Sigmoid colon (tissue), 7 donors: Measurements from ENCODE around the gene NECTIN1. TPM values are rescaled to one million over a fixed set of nuclear protein-coding genes. Genes with fewer than 3 reads are reported as not detected.

ENCODE experiments used
- DNase-seq: peaks from one replicate; pipeline ENCODE4 v3.0.0-alpha.2; 2019
- H3K27ac ChIP-seq, 4 donors: fragments of 200-600 bp; sonication (generic); one replicate each; pipeline ENCODE4 v1.5.1; 2016 to 2019; ENCODE audit warnings: mild to moderate bottlenecking in 1 of 4
- H3K27me3 ChIP-seq, 3 donors: fragments of 200-600 bp; sonication (generic); one replicate each; pipeline ENCODE4 v1.5.1; 2019; ENCODE audit warnings: mild to moderate bottlenecking in 1 of 3
- H3K36me3 ChIP-seq, 4 donors: fragments of 200-600 bp; sonication (generic); one replicate each; pipeline ENCODE4 v1.5.1; 2016 to 2019
- H3K4me1 ChIP-seq, 4 donors: fragments of 200-600 bp; sonication (generic); one replicate each; pipeline ENCODE4 v1.5.1; 2017 to 2019
- H3K4me3 ChIP-seq, 4 donors: fragments of 200-600 bp; sonication (generic); one replicate each; pipeline ENCODE4 v1.5.1; 2017 to 2019; ENCODE audit warnings: mild to moderate bottlenecking in 2 of 4, moderate library complexity in 1 of 4
- H3K9me3 ChIP-seq, 4 donors: fragments of 200-600 bp in 3 of 4; sonication (generic) in 3 of 4; one replicate each; pipeline versions ENCODE4 v1.5.1 to v1.6.1; 2013 to 2019
- EP300 ChIP-seq, 4 donors: sonication (generic); formaldehyde crosslinking; IDR thresholded peaks; one replicate each; pipeline ENCODE4 v1.6.1; 2017; ENCODE audit warnings: antibody characterized with exemption in 4 of 4
- POLR2A ChIP-seq, 2 donors: fragments of 450-650 bp; IDR thresholded peaks; one replicate each; pipeline ENCODE4 v1.6.1; 2016; ENCODE audit warnings: antibody characterized with exemption in 2 of 2, mild to moderate bottlenecking in 2 of 2, moderate library complexity in 2 of 2
- POLR2AphosphoS5 ChIP-seq, 4 donors: sonication (generic); formaldehyde crosslinking; IDR thresholded peaks; one replicate each; pipeline ENCODE4 v1.6.1; 2017; ENCODE audit warnings: antibody characterized with exemption in 4 of 4
- WGBS, 2 donors: extraction: QIAGEN DNeasy Blood & Tissue Kit; methylation state at CpG; one replicate each; pipeline ENCODE4 v1.1.7; 2013; 5-methylcytosine and 5-hydroxymethylcytosine counted together
- intact Hi-C: fragments of 100-400 bp; cut with DNase I; formaldehyde crosslinking; loops from one replicate; pipeline ENCODE4 v1.15.1; 2023
- polyA plus RNA-seq, 3 donors: library from polyadenylated mRNA; stranded (reverse); fragments of 200-250 nt; gene quantifications; one replicate each; pipeline ENCODE4 v1.2.3, GENCODE V29; 2013
- total RNA-seq, 4 donors: library from RNA; depleted of rRNA; stranded (reverse); fragments of >200 nt; gene quantifications; one replicate each; pipeline ENCODE4 v1.1.0, GENCODE V29; 2016
- TF ChIP-seq, protein P1 (sequence below), 4 experiments: fragments of 450-650 bp in 3 of 4; fragments of 200-600 bp in 1 of 4; IDR thresholded peaks; one replicate each; pipeline ENCODE4 v1.5.1; 2016 to 2019; ENCODE audit warnings: antibody characterized with exemption in 4 of 4, mild to moderate bottlenecking in 3 of 4, moderate library complexity in 2 of 4
- donor health status: healthy with polysubstance abuse.
- donor health status: Bipolar disorder and iron deficiency.
- donor health status: healthy.

Gene NECTIN1
- total and polyA plus RNA-seq, 7 donors, result 0.16 to 19.0 (median 1.7) TPM

DNA sequence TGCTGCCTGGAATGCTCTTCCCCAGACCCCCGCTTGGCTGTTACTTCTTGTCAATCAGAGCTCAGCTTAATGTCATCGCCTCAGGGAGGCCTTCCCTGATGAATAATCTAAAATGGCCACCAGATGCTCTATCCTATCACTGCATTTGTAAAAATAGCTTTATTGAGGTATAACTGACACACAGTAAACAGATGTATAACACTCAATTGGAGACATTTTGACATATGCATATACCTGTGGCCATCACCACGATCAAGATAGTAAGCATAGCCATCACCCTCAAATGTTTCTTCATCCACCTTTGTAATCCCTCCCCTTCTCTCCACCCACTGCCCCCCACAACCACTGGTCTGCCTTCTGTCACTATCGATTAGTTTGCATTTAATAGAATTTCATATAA lies 36.6 kb upstream of the NECTIN1 start:
- Histone ChIP-seq H3K36me3 (no peaks in the 10 kb centered on the region), H3K9me3 (peaks cover 0 to 3% (median 1%) of the 10 kb centered on the region in 4 donors), H3K27me3 (no peaks in the 10 kb centered on the region), H3K4me3 (no peak overlapping the region), H3K4me1 (peaks cover 0 to 8% (median 2%) of the 10 kb centered on the region in 4 donors), H3K27ac (no peak overlapping the region)
- TF ChIP-seq EP300 (IDR thresholded peaks at IDR 0.05) (no peak), POLR2AphosphoS5 (IDR thresholded peaks at IDR 0.05) (no peak), POLR2A (IDR thresholded peaks at IDR 0.05) (no peak)
- TF ChIP-seq, protein P1, sequence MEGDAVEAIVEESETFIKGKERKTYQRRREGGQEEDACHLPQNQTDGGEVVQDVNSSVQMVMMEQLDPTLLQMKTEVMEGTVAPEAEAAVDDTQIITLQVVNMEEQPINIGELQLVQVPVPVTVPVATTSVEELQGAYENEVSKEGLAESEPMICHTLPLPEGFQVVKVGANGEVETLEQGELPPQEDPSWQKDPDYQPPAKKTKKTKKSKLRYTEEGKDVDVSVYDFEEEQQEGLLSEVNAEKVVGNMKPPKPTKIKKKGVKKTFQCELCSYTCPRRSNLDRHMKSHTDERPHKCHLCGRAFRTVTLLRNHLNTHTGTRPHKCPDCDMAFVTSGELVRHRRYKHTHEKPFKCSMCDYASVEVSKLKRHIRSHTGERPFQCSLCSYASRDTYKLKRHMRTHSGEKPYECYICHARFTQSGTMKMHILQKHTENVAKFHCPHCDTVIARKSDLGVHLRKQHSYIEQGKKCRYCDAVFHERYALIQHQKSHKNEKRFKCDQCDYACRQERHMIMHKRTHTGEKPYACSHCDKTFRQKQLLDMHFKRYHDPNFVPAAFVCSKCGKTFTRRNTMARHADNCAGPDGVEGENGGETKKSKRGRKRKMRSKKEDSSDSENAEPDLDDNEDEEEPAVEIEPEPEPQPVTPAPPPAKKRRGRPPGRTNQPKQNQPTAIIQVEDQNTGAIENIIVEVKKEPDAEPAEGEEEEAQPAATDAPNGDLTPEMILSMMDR (IDR thresholded peaks at IDR 0.05), result no peak
- WGBS, 2 donors, result 76 to 81% methylated on average over 4 of the region's 4 CpGs
- DNase-seq, result no peak
- intact Hi-C loops, result no loop called here

DNA sequence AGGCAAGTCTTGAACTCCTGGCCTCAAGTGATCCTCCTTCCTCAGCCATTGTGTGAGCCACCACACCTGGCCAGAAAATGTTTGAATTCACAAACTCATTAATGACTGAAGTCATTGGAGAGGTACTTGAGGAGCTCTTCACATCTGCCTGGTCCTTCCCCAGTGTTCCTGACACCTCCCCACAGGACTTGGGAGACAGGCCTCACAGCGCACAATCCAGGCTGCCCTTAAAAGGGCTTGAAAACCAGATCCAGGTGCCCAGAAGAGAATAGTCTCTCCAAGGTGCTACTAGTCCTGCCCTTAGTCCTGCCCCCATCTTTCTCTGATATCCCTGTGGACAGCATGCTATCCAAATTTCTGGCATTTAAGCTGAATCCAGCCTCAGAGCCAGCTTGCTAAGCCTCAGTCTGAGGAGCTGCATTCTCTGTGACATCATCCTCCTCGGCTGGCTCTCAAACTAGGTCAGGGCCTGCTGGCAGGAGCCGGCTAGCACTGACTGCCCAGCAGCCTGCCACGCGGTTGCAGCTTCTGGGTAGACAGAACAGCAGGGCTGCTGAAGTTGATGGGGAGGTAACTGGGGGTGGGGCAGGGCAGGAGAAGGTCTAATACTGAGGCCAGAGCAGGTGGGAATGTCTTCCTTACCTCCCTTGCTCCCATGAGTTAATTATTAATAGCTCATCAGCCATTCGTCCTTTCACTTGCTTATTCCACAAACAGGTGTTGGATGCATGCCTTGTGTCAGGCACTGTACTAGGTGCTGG lies 35.3 kb upstream of the NECTIN1 start:
- Histone ChIP-seq H3K4me3 (no peak overlapping the region), H3K27me3 (no peaks in the 10 kb centered on the region), H3K27ac (peak overlapping the region in 2 of 4 donors; percentile 11 to 54), H3K9me3 (peaks cover 0 to 3% (median 1%) of the 10 kb centered on the region in 4 donors), H3K4me1 (peaks cover 0 to 8% (median 2%) of the 10 kb centered on the region in 4 donors), H3K36me3 (no peaks in the 10 kb centered on the region)
- 19 to 47% methylated on average over 6 of the region's 6 CpGs for WGBS, 2 donors
- no peak for DNase-seq
- intact Hi-C loops, result no loop called here
- TF ChIP-seq, protein P1 (IDR thresholded peaks at IDR 0.05), result no peak
- TF ChIP-seq POLR2A (IDR thresholded peaks at IDR 0.05) (no peak), EP300 (IDR thresholded peaks at IDR 0.05) (no peak), POLR2AphosphoS5 (IDR thresholded peaks at IDR 0.05) (no peak)

DNA sequence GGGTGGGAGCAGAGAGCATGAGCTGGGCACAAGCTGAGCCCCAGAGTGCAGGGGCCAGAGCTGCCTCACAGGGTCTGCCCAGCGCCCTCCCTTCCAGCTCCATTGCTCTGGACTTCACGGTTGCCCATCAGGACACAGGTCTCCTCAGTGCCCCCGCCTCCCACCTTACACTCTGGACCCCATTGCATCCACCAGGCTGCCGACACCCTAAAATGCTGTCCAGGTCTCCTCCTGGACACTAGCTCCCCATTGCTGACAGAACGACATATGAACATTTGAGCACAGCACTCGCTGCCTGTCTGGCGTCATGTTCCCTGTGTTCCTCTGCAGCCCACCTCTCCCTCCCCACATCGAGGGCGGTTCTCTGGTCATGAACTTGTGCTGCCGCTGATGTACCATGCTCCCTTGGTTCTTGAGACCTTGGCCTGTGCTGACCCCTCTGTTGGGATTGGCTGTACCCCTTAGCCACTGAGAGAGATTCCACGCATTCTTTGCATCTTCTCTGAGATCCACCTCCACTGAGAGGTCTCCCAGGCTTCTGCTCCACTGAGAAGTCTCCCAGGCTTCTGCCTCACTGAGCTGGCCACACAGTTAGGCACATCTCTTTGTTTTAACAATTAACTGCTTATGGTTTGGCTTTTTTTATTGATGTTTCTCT lies 34.2 kb upstream of the NECTIN1 start:
- TF ChIP-seq EP300 (IDR thresholded peaks at IDR 0.05) (no peak), POLR2AphosphoS5 (IDR thresholded peaks at IDR 0.05) (no peak), POLR2A (IDR thresholded peaks at IDR 0.05) (no peak)
- TF ChIP-seq, protein P1 (IDR thresholded peaks at IDR 0.05), result no peak
- 86% methylated on average over 11 of the region's 11 CpGs for WGBS, 2 donors
- intact Hi-C loops, result no loop called here
- peaks cover 0 to 8% (median 2%) of the 10 kb centered on the region in 4 donors for H3K4me1 ChIP-seq
- DNase-seq, result no peak
- H3K36me3 ChIP-seq, result no peaks in the 10 kb centered on the region
- no peaks in the 10 kb centered on the region for H3K27me3 ChIP-seq
- H3K4me3 ChIP-seq, result no peak overlapping the region
- H3K9me3 ChIP-seq, result peaks cover 0 to 3% (median 1%) of the 10 kb centered on the region in 4 donors
- no peak overlapping the region for H3K27ac ChIP-seq

DNA sequence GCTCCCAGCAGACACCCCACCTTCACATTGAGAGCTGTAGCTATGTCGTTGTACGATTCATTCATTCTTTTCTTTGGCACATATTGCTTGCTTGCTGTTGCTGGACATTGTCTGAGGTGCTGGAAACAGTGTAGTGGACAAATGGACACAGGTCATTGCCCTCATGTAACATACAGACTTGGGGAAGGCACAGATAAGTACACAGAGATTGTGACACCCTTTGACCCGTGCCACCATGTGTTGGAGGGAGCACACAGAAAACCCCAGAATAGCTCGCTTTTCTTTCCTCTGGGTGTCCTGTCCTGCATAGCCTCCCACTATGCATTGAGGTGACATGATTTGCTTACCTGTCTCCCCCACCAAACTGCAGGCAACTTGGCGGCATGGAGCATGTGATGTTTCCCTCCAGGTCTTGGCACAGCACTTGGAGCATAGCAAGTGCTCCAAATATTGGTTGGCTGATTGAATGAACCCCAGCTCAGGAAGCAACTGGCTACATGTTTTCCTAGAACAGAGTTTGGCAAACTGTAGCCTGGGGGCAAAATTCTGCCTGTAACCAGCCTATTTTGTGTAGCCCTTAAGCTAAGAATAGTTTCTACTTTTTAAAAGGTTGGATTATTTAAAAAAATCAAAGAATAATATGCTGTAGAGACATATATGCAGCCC lies 30.9 kb upstream of the NECTIN1 start:
- H3K9me3 ChIP-seq, result no peaks in the 10 kb centered on the region
- peaks cover 0 to 5% (median 0%) of the 10 kb centered on the region in 3 donors for H3K27me3 ChIP-seq
- 92 to 93% methylated on average over 5 of the region's 5 CpGs for WGBS, 2 donors
- intact Hi-C loops, result no loop called here
- no peaks in the 10 kb centered on the region for H3K36me3 ChIP-seq
- no peak overlapping the region for H3K4me3 ChIP-seq
- peaks cover 0 to 8% (median 2%) of the 10 kb centered on the region in 4 donors for H3K4me1 ChIP-seq
- DNase-seq, result no peak
- no peak overlapping the region for H3K27ac ChIP-seq
- TF ChIP-seq, protein P1 (IDR thresholded peaks at IDR 0.05), result no peak
- TF ChIP-seq POLR2A (IDR thresholded peaks at IDR 0.05) (no peak), EP300 (IDR thresholded peaks at IDR 0.05) (no peak), POLR2AphosphoS5 (IDR thresholded peaks at IDR 0.05) (no peak)
